ELF-1 (cell line): Measurements from ENCODE around the gene KISS1.

Source experiments
- DNase-seq: peaks from one replicate; pipeline ENCODE4 v3.0.0-alpha.2; 2016; ENCODE audit warnings: low read depth, low spot score

KISS1 gene

DNA sequence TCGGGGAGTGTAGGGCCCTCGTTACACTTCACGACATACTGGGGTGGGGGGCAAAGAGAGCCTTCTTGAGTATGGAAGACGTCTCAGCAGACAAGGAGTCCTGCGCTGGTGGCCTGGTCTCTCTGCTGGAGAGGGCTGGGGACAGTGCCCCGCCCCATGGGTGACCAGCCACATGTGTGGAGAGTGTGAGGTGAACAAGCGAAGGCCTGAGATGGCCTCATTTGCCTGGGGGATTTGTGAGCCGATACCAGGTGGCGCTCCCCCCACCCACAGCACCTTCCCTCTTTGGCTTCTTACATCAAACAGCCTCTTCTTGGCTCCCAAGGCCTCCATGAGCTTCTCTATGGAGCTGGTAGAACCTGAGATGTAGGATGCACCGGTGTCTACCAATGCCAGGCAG is 40.4 kb downstream of the KISS1 start:
- DNase-seq: no peak

GRCh38 chr1:204154568-204155255 is 41.6 kb downstream of the KISS1 start:
- DNase-seq: no peak

GRCh38 chr1:204153667-204154066 is 42.6 kb downstream of the KISS1 start:
- DNase-seq: no peak

DNA sequence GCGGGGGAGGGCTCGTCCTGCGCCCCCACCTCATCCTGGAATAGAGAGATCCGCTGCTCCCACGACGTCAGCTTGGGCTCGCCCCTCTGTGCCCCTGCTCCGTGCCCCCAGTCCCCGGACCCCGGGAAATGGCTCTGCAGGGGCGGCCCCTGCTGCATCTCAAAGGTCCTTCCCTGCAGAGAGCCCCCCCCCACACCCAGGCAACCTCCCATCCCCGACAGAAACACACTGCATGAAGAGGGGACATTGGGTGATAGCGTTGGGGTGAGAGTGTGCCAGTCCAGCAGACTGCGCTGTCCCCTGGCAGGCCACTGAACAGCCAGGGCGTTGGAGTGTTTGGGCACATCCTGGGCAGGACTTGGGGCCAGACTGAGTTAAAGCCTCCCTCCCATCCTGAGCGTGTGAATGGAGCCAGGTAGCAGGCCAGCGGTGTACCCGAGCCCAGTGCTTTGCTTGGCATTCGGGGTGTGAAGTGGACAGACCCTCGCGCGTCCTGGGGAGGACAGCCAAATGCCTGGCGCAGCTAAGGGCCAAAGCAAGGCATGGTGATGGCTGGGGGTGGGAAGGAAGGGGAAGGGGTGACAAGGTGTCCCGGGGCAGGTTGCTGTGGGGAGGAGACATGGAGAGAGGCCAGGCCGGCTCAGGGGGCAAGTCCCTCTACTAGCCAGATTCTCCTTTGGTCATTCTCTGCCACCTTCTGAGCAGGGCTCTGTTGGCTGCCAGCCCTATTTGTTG is 43.8 kb downstream of the KISS1 start:
- DNase-seq: no peak

GRCh38 chr1:204151552-204152309 is 44.6 kb downstream of the KISS1 start, which contains the start of gene ETNK2:
ETNK2 (minus strand) TSS chr1:204152044; CDS start chr1:204151852, 192 bp downstream.
- DNase-seq: peak; percentile 66

- DNase-seq: no peak
These were observed 45.4 kb downstream of the KISS1 start for GRCh38 chr1:204150702-204151551.

DNA sequence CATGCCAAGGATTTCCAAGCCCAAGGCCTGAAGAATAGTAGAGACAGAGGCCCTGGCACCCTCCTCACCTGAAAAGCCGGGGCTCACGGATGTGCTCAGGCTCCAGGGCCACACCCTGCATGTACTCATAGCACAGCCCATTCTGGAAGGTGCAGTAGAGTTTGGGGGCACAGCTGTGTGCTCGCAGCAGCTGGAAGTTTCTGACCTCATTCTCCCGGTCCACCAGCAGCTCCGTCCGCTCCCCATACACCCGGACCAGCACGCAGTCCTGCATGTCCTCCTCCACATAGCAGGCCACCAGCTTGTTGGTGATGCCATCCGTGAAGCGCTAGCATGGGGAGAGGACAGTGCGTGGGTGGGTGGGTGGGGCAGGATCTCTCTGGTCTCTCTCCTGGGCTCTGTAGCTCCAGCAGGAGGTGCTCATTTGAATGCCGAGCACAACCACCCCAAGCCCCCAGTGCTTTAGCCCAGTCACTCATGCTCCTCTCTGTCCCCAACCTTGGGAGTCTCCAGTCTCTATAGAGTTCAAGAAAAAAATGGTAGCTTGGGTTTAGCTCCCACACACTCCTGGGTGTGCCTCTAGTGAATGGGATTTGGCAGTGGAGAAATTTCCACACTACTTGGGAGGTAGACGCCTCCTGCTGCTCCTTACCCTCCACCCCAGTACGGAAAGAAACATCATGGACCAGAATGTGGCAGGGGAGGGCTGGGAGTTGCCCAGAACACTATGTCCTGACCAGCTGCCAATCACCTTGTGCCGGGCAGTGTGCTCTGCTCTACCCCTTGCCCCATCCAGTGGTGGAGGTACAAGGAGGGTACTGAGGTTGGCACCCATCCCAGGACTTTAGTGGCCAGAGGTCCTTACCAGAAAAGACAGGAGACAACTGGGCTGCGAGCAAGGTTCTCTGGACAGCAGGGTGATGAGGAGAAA is 46.4 kb downstream of the KISS1 start:
- no peak for DNase-seq

GRCh38 chr1:204149107-204149506 is 47.2 kb downstream of the KISS1 start:
- no peak for DNase-seq

DNA sequence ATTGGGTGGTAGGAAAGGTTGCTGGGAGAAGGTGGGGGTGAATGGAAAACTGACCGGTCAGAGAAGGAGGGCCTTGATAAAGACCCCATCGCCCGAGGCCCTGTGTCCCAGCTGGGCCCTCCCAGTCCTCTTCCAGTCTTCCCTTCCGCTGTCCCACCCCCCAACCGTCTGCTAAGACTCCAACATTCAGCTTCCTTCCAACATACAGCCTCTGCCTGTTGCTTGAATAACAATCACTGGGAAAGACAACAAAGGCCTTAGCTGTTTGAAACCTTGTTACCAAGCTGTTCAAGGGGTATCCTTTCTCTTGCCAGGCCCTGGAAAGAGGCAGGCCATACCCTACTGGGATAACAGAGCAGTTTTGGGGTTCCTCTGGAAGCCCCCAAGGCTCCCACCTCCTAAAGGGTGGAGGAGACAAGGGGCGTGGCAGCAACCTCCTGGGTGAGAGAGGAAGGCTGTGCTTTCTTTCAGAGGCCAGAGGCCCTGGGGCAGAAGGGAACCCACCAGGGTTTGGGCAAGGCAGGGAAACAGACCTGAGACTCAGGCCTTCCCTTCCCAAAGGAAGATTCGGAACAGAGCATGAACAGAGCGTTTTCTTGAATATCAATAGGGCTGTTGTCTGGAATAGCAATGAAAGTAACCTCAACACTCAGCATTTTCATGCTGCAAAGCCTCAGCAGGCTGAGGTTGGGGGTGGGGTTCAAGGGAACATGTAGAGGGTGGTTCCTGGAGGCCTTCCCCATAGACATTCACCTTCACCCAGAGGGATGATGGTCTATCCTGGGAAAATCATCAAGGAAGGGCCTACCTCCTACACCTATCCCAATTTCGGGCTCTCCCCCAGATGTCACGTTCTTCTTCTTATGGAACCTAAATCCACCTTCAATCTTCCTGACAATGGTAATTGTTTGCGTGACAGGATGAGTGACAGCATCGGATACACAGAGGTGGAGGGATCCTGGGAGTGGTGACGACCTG is 48.6 kb downstream of the KISS1 start:
- peak; percentile 81 for DNase-seq

GRCh38 chr1:204146965-204147364 is 49.3 kb downstream of the KISS1 start:
- no peak for DNase-seq

- no peak for DNase-seq
These were observed 50.0 kb downstream of the KISS1 start for GRCh38 chr1:204146309-204146708.

DNA sequence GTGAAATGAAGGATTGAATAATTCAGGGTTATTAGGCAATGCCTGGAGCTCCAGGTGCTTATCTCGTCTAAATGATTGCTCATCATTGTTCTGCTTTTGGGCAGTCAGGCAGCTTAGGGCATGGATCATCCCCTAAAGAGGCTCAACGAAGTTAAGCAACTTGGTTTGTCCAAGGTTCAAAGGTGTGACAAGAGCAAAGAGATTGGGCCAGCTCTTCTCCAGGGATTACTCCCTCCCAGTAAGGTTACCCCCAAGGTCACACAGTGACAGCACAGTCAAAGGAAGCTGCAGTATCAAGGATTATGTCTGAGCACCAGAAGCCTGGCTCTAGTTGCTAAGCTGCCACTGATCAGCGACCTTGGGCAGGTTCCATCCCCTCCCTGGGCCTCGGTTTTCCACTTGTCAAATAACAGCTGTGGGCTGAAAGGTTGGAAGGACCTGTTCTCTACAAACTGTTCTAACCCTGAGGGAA is 51.2 kb downstream of the KISS1 start:
- DNase-seq: no peak

DNA sequence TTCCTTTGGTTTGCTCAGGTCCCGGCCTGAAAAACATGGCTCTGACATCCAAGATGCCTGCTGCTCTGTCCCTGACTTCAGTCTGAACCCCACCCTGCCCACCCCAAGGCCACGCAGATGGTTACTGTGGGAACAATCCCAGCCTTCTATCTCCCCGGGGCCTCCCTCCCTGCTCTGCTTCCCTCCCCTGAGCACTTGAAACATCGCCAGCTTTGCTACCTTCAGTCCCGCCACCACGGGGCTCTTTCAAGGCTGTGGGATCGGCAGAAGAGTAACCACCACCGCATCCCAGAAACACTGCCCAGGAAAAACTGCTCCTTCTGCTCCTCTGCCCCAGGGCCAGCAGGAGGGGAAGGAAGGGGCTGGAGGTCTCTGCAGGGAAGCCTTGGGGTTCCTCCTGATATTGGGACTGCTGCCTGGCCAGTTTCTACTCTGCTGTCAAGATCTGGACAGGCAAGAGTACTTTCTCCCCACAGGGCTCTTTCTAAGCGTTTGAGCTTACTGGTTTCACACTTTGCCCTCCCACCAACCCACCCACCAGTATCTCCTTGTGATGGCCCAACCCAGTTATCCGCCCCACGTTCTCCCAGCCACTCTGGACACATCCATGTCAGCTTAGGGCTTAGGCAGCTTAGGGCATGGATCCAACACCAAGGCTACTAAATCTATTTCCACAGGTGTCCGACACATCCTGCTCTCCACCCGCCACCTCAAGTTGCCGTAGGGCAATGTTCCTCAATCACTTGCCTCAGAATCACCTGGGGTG is 52.8 kb downstream of the KISS1 start:
- no peak for DNase-seq

DNA sequence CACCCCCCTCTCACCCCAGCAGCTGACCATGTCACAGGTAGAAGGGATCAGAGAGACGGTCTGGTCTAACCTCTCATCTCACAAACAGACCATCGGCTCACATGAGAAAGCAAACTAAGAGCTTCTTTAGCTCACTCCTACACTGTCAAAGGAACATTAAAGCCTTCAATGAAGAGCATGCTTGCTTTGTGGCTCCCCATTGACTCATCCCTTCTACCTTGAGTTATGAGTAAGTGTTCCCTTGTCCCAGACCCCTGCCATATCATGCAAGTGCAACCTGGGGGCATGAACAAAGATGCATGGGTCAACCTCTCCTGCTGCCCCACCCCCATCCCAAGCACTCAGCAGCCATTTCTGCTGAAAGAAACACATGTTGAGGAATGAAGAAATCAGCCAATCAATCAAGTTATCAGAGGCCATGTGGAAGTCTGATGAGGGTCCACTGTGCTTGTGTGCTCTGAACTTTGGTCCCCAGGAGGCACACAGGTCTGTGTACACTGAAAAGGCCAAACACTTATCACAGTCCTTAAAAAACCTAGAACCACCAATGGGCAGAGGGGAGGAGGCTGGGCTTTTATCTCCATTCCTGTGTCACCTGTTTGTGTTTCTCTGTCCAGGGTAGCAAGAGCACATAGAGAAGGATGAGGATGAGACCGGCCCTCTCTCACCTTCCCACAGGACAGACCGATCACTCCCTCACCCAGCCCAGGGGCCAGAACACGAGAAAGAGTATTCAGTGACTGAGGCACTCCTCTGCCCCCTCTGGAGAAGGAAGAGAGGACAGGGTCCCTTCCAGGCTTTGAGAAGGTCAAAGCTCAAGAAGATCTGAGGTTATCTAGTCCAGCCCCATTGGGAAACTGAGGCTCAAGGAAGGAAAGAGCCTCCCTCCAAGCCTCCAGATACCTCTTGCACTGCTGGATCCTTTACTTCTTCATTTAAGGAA is 54.0 kb downstream of the KISS1 start:
- DNase-seq: no peak

DNA sequence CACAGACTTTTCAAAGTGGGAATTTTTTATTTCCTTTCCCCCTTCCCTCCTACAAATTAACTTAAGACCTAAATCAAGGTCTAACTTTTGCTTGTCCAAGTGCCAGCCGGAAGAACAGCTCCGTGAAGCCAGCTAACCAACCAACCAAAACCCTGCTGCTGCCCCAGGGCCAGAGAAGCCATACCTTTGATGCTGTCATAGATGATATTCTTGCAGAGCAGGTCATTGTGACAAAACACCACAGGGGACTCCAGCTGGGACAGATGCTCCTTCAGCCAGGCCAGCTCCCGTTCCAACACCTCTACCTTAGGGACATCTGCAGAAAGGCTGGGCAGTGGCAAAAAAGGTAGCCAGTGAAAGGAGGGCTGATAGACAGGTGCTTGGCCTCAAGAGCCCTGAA is 55.2 kb downstream of the KISS1 start:
- DNase-seq: no peak
